Panc1 (cell line): ENCODE measurements around the gene B9D1. TPM values are rescaled to one million over a fixed set of nuclear protein-coding genes. Genes with fewer than 3 reads are reported as not detected.

Source experiments
- ATAC-seq: fragments of 200-7000 bp; cut with Tn5 transposase; 2 replicates; pipeline ENCODE4 v1.9.1; 2020; ENCODE audit warnings: mild to moderate bottlenecking, moderate library complexity
- BruUV-seq: library from RNA; stranded (reverse); fragments of 400-500 nt; replicated peaks from 2 replicates; lab custom pipeline; 2021; lab: Mats Ljungman, UMichigan
- CTCF ChIA-PET: fragments of 300-600 bp; sonication (Branson Sonifier 250); formaldehyde crosslinking; loops from one replicate; lab custom pipeline; 2022; ENCODE audit warnings: antibody characterized with exemption; lab: Charles Lee
- POLR2A ChIA-PET: fragments of 300-600 bp; sonication (Branson Sonifier 250); formaldehyde crosslinking; loops from one replicate; lab custom pipeline; 2022; ENCODE audit warnings: antibody characterized with exemption; lab: Charles Lee
- DNase-seq: peaks from one replicate; pipeline ENCODE4 v3.0.0-alpha.2; 2010; ENCODE audit warnings: low read depth, low spot score
- H3K27ac ChIP-seq: 2 replicates; pipeline ENCODE4 v1.5.1; 2011; ENCODE audit warnings: mild to moderate bottlenecking, low read length, inconsistent platforms
- H3K27me3 ChIP-seq: fragments of 200-500 bp; sonication (Bioruptor generic); 2 replicates; pipeline ENCODE4 v1.6.0; 2014; ENCODE audit warnings: low read length, inconsistent platforms; ENCODE audit not compliant: control insufficient read depth, insufficient read depth
- H3K36me3 ChIP-seq: fragments of 200-500 bp; sonication (Bioruptor generic); 2 replicates; pipeline ENCODE4 v1.5.1; 2014; ENCODE audit warnings: inconsistent platforms, mild to moderate bottlenecking, low read length, moderate library complexity; ENCODE audit not compliant: control insufficient read depth, insufficient read depth
- H3K4me1 ChIP-seq: 2 replicates; pipeline ENCODE4 v1.5.1; 2011; ENCODE audit warnings: inconsistent platforms, mild to moderate bottlenecking, low read length, moderate library complexity; ENCODE audit not compliant: control insufficient read depth, insufficient read depth
- H3K4me3 ChIP-seq, 2 experiments: 2 replicates each; pipeline ENCODE4 v1.5.1; 2011 to 2012; ENCODE audit warnings: low read depth in 2 of 2, low read length in 2 of 2, mild to moderate bottlenecking in 2 of 2, inconsistent platforms in 1 of 2, moderate library complexity in 1 of 2
- H3K9me3 ChIP-seq: fragments of 200-500 bp; sonication (Bioruptor generic); 2 replicates; pipeline ENCODE4 v1.5.1; 2014; ENCODE audit warnings: low read depth, mild to moderate bottlenecking, inconsistent platforms, low read length, moderate library complexity; ENCODE audit not compliant: control insufficient read depth, insufficient read depth
- CTCF ChIP-seq: fragments of 450-650 bp; IDR thresholded peaks from 2 replicates; pipeline ENCODE4 v1.5.1; 2017; ENCODE audit warnings: mild to moderate bottlenecking
- POLR2AphosphoS5 ChIP-seq: IDR thresholded peaks from 2 replicates; pipeline ENCODE4 v1.6.1; 2012; ENCODE audit warnings: mild to moderate bottlenecking, low read depth, low read length, moderate library complexity
- REST ChIP-seq, 2 experiments: IDR thresholded peaks; 2 replicates each; pipeline ENCODE4 v1.6.1; 2011 to 2012; ENCODE audit warnings: low read depth in 2 of 2, control low read depth in 1 of 2, low read length in 1 of 2, mild to moderate bottlenecking in 1 of 2, moderate library complexity in 1 of 2; ENCODE audit not compliant: insufficient read depth in 1 of 2
- SIN3A ChIP-seq: IDR thresholded peaks from 2 replicates; pipeline ENCODE4 v1.6.1; 2012; ENCODE audit warnings: low read depth, mild to moderate bottlenecking, low read length, moderate library complexity, borderline replicate concordance; ENCODE audit not compliant: insufficient read depth
- TCF7L2 ChIP-seq: IDR thresholded peaks from 2 replicates; pipeline ENCODE4 v1.6.1; 2011; ENCODE audit warnings: mild to moderate bottlenecking, low read depth, low read length, inconsistent platforms
- in situ Hi-C: cut with HindIII; loops from 2 replicates; pipeline ENCODE4 v1.10.0; 2016; ENCODE audit warnings: low sequenced_read_pairs, low pct_unique_long_range_greater_than_20kb
- intact Hi-C: fragments of 100-400 bp; cut with micrococcal nuclease; formaldehyde crosslinking; loops from one replicate; pipeline ENCODE4 v1.10.0; 2022; ENCODE audit not compliant: unreplicated experiment
- total RNA-seq: library from RNA; stranded (reverse); gene quantifications from one replicate; pipeline ENCODE4 v1.2.1, GENCODE V29; 2021; ENCODE audit not compliant: unreplicated experiment

The B9D1 gene
- total RNA-seq, 1 experiment from 2014 or later = 19.1 TPM

- Histone ChIP-seq H3K4me3 (no peak overlapping the region), H3K27ac (no peak overlapping the region), H3K9me3 (no peaks in the 10 kb centered on the region), H3K4me1 (no peaks in the 10 kb centered on the region), H3K36me3 (no peaks in the 10 kb centered on the region; the same call in 1 of the 2 replicates), H3K27me3 (no peaks in the 10 kb centered on the region)
- POLR2A ChIA-PET = no interaction called here
- ATAC-seq = no peak
- CTCF ChIA-PET = no interaction called here
- intact Hi-C loops = no loop called here
- in situ Hi-C loops = no loop called here
- no peak for TF ChIP-seq SIN3A
- TF ChIP-seq REST (IDR thresholded peaks at IDR 0.05; ENCODE audit: insufficient read depth in 1 of 2, low read depth in 2 of 2, low read length in 1 of 2) = no peak
- no peak for TF ChIP-seq CTCF
- no peak for TF ChIP-seq TCF7L2
- TF ChIP-seq POLR2AphosphoS5 = no peak
- DNase-seq = no peak
- no TSS peak for BruUV-seq
Observed at GRCh38 chr17:19315104-19315503, 47.4 kb downstream of the B9D1 start.

- ATAC-seq = no peak
- POLR2A ChIA-PET = no interaction called here
- BruUV-seq = no TSS peak
Observed at GRCh38 chr17:19313746-19314651, 48.5 kb downstream of the B9D1 start.

More at GRCh38 chr17:19313746-19314651, 48.5 kb downstream of the B9D1 start:
- Histone ChIP-seq H3K27me3 (no peaks in the 10 kb centered on the region), H3K9me3 (no peaks in the 10 kb centered on the region), H3K36me3 (no peaks in the 10 kb centered on the region; the same call in 1 of the 2 replicates), H3K27ac (no peak overlapping the region), H3K4me1 (no peaks in the 10 kb centered on the region), H3K4me3 (no peak overlapping the region)
- no peak for DNase-seq
- intact Hi-C loops (no loop called here), in situ Hi-C loops (no loop called here)
- TF ChIP-seq POLR2AphosphoS5 = no peak
- no peak for TF ChIP-seq CTCF
- TF ChIP-seq TCF7L2 = no peak
- no peak for TF ChIP-seq SIN3A
- no peak for TF ChIP-seq REST (IDR thresholded peaks at IDR 0.05; ENCODE audit: insufficient read depth in 1 of 2, low read depth in 2 of 2, low read length in 1 of 2)
- CTCF ChIA-PET = no interaction called here
